Nephron (organoid): ENCODE results near the gene PATZ1.
"Not testable (repeated sequence)": the region's sequence is repeated elsewhere in the genome, so short reads cannot be mapped to it uniquely, and the experiment has no call there.

Source experiments
- H3K27ac Mint-ChIP-seq, 3 experiments: 2 replicates each; pipeline ENCODE4 v1.8.0; 2020; ENCODE audit warnings: mixed read lengths in 3 of 3, mild to moderate bottlenecking in 2 of 3, moderate library complexity in 1 of 3
- H3K27me3 Mint-ChIP-seq: 2 replicates; pipeline ENCODE4 v1.8.0; 2021; ENCODE audit warnings: low read depth, mild to moderate bottlenecking, moderate library complexity, mixed read lengths
- H3K36me3 Mint-ChIP-seq: 2 replicates; pipeline ENCODE4 v1.8.0; 2020; ENCODE audit warnings: low read depth, mixed read lengths
- H3K4me1 Mint-ChIP-seq: 2 replicates; pipeline ENCODE4 v1.8.0; 2020; ENCODE audit warnings: mixed read lengths
- H3K4me3 Mint-ChIP-seq, 3 experiments: 2 replicates each; pipeline ENCODE4 v1.8.0; 2020; ENCODE audit warnings: mild to moderate bottlenecking in 3 of 3, mixed read lengths in 3 of 3, moderate library complexity in 2 of 3
- H3K9me3 Mint-ChIP-seq: 2 replicates; pipeline ENCODE4 v1.8.0; 2020; ENCODE audit warnings: mixed read lengths
- TF ChIP-seq, protein P1 (sequence below), 3 experiments: fragments of 200-600 bp; sonication (generic); IDR thresholded peaks; one replicate each; pipeline ENCODE4 v1.5.0; 2021; ENCODE audit warnings: antibody characterized with exemption in 3 of 3; ENCODE audit not compliant: unreplicated experiment in 3 of 3

Gene PATZ1

GRCh38 chr22:31349960-31350359 is 3.8 kb upstream of the PATZ1 start:
- Mint-ChIP-seq H3K4me3 (peak overlapping the region; percentile 21 to 49 (median 28)), H3K27me3 (no peaks in the 10 kb centered on the region), H3K9me3 (no peaks in the 10 kb centered on the region), H3K36me3 (no peaks in the 10 kb centered on the region), H3K4me1 (peaks cover 15% of the 10 kb centered on the region), H3K27ac (peak overlapping the region; percentile 58 to 88 (median 75))
- TF ChIP-seq, protein P1, sequence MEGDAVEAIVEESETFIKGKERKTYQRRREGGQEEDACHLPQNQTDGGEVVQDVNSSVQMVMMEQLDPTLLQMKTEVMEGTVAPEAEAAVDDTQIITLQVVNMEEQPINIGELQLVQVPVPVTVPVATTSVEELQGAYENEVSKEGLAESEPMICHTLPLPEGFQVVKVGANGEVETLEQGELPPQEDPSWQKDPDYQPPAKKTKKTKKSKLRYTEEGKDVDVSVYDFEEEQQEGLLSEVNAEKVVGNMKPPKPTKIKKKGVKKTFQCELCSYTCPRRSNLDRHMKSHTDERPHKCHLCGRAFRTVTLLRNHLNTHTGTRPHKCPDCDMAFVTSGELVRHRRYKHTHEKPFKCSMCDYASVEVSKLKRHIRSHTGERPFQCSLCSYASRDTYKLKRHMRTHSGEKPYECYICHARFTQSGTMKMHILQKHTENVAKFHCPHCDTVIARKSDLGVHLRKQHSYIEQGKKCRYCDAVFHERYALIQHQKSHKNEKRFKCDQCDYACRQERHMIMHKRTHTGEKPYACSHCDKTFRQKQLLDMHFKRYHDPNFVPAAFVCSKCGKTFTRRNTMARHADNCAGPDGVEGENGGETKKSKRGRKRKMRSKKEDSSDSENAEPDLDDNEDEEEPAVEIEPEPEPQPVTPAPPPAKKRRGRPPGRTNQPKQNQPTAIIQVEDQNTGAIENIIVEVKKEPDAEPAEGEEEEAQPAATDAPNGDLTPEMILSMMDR (IDR thresholded peaks at IDR 0.05; ENCODE audit: unreplicated experiment in 3 of 3) = no peak

DNA sequence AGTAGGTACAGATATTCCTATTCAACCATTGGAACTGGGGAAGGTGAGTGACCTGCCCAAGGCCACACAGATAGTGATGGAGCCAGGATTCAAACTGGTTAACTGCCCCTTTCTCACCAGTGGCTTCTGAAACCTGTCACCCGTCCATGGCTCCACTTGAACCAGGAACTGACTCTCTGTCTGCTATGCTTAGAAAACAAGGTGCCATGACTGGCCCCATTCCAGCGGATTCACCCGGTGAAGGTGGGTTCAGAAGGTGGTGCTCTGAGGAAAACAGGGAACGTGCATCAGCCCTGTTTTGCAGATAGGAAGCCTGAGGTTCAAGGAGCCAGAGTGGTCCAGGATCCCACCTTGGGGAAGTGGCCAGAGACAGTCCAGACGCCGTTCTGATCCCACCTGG is 2.6 kb upstream of the PATZ1 start:
- H3K27ac Mint-ChIP-seq = peak overlapping the region in 2 of 3 experiments; percentile 48 to 50
- no peaks in the 10 kb centered on the region for H3K9me3 Mint-ChIP-seq
- TF ChIP-seq, protein P1 (IDR thresholded peaks at IDR 0.05; ENCODE audit: unreplicated experiment in 3 of 3) = no peak
- H3K4me1 Mint-ChIP-seq = peaks cover 27% of the 10 kb centered on the region
- H3K36me3 Mint-ChIP-seq = peaks cover 3% of the 10 kb centered on the region
- peak overlapping the region; percentile 75 to 90 (median 75) for H3K4me3 Mint-ChIP-seq
- H3K27me3 Mint-ChIP-seq = no peaks in the 10 kb centered on the region

- Mint-ChIP-seq H3K4me3 (peak overlapping the region; percentile 90 to 92 (median 91)), H3K27ac (peak overlapping the region; percentile 91 to 98 (median 98)), H3K4me1 (peaks cover 35% of the 10 kb centered on the region)
- H3K36me3 Mint-ChIP-seq, H3K27me3 Mint-ChIP-seq, H3K9me3 Mint-ChIP-seq: not testable (repeated sequence)
Observed at GRCh38 chr22:31348009-31348337, 1.8 kb upstream of the PATZ1 start.

DNA sequence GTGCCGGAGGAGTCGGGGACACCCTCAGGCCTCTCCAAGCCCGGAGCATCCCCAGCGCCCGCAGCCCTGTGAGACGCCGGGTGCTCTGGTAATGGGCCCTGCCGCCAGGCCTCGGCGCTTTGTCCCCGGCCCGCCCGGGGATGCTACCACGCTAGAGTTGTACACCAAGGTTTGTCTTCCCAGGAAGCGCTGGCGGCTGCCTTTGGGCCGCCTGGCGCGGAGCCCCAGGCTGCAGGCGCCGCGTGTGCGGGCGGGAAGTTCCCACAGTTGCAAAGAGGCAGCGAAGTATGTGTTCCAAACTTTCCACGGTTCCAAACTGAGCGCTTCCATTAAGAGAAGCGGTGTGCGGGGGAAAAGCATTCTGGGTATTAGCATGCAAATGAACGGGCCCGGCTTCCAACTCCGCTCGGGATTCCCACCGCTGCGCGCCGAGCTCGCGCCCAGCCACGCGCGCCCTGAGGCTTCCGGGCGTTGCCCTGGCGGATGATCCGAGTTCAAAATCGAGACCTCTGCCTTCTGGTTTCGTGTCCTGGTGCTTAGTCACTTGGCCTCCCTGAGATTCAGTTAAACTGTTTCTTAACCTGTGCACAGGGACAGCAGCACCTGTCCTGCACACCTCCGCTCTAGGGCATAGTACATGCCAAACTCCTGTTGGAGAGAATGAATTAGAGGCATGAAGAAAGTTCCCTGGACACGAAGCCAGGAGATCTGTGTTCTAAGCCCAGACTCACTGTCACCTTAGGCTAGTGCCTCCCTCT is 1.3 kb upstream of the PATZ1 start:
- Mint-ChIP-seq H3K27ac (peak overlapping the region; percentile 91 to 98 (median 98)), H3K36me3 (peaks cover 4% of the 10 kb centered on the region), H3K27me3 (no peaks in the 10 kb centered on the region), H3K4me3 (peak overlapping the region; percentile 90 to 92 (median 91)), H3K4me1 (peaks cover 40% of the 10 kb centered on the region), H3K9me3 (no peaks in the 10 kb centered on the region)
- TF ChIP-seq, protein P1 (IDR thresholded peaks at IDR 0.05; ENCODE audit: unreplicated experiment in 3 of 3) = no peak

DNA sequence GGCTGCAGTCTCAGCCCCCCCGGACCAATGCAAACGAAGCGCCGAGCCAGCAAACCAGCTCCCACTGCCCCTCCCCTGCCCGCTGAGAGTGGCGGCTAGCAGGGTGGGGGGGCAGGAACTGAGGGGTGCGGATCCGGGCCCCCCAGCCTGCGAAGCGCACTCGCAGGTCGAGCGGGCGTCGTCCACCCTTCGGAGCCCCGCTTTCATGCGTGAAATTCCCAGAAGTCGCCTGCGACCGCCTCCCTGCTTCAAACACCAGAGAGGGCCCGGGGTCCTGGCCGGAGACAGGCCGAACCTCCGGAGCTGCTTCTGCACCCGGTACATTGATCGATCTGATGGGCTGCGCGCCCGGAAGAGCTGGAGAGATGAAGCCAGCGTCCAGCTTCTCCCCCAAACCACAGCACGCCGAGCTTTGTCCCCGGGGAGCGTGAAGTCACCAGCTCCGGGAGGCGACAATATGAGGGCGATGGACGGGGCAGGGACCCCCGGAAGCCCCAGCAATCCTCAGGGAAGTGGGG is 646 bp upstream of the PATZ1 start:
- H3K27ac Mint-ChIP-seq = peak overlapping the region; percentile 91 to 98 (median 98)
- H3K27me3 Mint-ChIP-seq = no peaks in the 10 kb centered on the region
- H3K9me3 Mint-ChIP-seq = no peaks in the 10 kb centered on the region
- peaks cover 9% of the 10 kb centered on the region for H3K36me3 Mint-ChIP-seq
- TF ChIP-seq, protein P1 (IDR thresholded peaks at IDR 0.05; ENCODE audit: unreplicated experiment in 3 of 3) = no peak
- H3K4me3 Mint-ChIP-seq = peak overlapping the region; percentile 90 to 92 (median 91)
- peaks cover 47% of the 10 kb centered on the region for H3K4me1 Mint-ChIP-seq

DNA sequence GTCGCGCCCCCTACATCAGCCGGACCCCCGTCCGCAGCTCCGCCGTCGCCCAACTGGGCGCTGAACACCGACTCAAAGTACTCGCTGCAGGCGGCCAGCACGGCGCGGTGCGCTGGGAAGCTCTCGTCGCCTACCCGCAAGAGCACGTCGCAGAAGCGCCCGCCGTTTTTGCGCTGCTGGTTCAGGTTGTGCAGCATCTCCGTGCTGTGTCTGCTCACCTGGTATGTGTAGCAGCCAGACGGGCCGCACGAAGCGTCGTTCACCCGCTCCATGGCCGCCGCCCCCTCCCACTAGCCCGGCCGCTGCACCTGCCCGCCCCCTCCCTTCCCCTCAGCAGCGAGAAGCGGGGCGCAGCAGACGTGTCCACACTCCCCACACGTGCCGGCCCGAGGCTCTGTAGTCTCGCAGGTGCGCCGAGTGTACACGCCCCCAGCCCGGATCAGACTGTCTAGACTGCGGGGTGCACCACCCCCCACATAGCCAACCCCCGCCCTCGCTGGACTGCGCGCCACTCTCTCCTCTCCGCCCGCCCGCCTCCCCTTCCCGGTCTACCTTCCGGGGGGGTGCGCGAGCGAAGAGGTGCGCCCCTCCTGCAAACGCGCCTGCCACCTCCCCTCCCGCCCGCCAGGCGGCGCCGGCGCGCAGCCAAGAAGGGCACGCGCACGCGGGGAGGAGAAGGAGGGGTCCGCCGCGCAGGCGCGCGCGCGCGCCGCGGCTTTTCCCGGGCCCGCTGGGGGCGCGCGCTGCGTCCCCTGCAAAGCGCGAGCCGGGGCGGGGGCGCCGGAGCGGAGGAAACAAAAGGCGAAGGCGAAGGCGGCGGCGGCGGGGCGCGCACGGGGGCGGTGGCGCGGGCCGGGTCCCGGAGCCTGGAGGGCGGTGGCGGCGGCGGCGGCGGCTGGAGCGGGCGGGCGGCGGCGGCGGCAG is 553 bp downstream of the PATZ1 start:
- Mint-ChIP-seq H3K36me3 (peaks cover 16% of the 10 kb centered on the region), H3K27ac (peak overlapping the region; percentile 96 to 98 (median 98)), H3K4me3 (peak overlapping the region; percentile 88 to 92 (median 90)), H3K27me3 (no peaks in the 10 kb centered on the region), H3K9me3 (no peaks in the 10 kb centered on the region), H3K4me1 (peaks cover 49% of the 10 kb centered on the region)
- TF ChIP-seq, protein P1 (IDR thresholded peaks at IDR 0.05; ENCODE audit: unreplicated experiment in 3 of 3) = peak; percentile 85 to 94 (median 90)
